Measurements from ENCODE around the gene SOCS6.

The SOCS6 gene

GRCh38 chr18:70288171-70288850 lies 534 bp upstream of the SOCS6 start:
- H3K4me1 ChIP-seq (ENCODE audit: control insufficient read depth, insufficient read depth, low read length) = no peaks in the 10 kb centered on the region
- H3K27me3 ChIP-seq (ENCODE audit: control insufficient read depth, insufficient read depth, low read length) = no peaks in the 10 kb centered on the region
- H3K36me3 ChIP-seq (ENCODE audit: control insufficient read depth, insufficient read depth, low read length) = no peaks in the 10 kb centered on the region
- H3K27ac ChIP-seq (ENCODE audit: low read length) = no peak overlapping the region
- H3K9me3 ChIP-seq (ENCODE audit: control insufficient read depth, insufficient read depth, low read length) = no peaks in the 10 kb centered on the region
- peak overlapping the region; percentile 100 for H3K4me3 ChIP-seq (ENCODE audit: low read length)
- no CpG with 5 or more reads among the region's 50 CpGs for WGBS (ENCODE audit: insufficient coverage, insufficient read length)
- DNase-seq (ENCODE audit: low read depth, low spot score) = no peak

- Histone ChIP-seq H3K9me3 (ENCODE audit: control insufficient read depth, insufficient read depth, low read length) (no peaks in the 10 kb centered on the region), H3K36me3 (ENCODE audit: control insufficient read depth, insufficient read depth, low read length) (no peaks in the 10 kb centered on the region), H3K27me3 (ENCODE audit: control insufficient read depth, insufficient read depth, low read length) (no peaks in the 10 kb centered on the region), H3K4me1 (ENCODE audit: control insufficient read depth, insufficient read depth, low read length) (no peaks in the 10 kb centered on the region), H3K27ac (ENCODE audit: low read length) (no peak overlapping the region), H3K4me3 (ENCODE audit: low read length) (peak overlapping the region; percentile 100)
- no CpG with 5 or more reads among the region's 87 CpGs for WGBS (ENCODE audit: insufficient coverage, insufficient read length)
- no peak for DNase-seq (ENCODE audit: low read depth, low spot score)
Measured at GRCh38 chr18:70289351-70290312, 787 bp downstream of the SOCS6 start.

GRCh38 chr18:70290482-70291294 lies 1.8 kb downstream of the SOCS6 start:
- H3K36me3 ChIP-seq (ENCODE audit: control insufficient read depth, insufficient read depth, low read length) = no peaks in the 10 kb centered on the region
- no peaks in the 10 kb centered on the region for H3K9me3 ChIP-seq (ENCODE audit: control insufficient read depth, insufficient read depth, low read length)
- no peaks in the 10 kb centered on the region for H3K4me1 ChIP-seq (ENCODE audit: control insufficient read depth, insufficient read depth, low read length)
- no peak overlapping the region for H3K27ac ChIP-seq (ENCODE audit: low read length)
- H3K4me3 ChIP-seq (ENCODE audit: low read length) = no peak overlapping the region
- H3K27me3 ChIP-seq (ENCODE audit: control insufficient read depth, insufficient read depth, low read length) = no peaks in the 10 kb centered on the region
- WGBS (ENCODE audit: insufficient coverage, insufficient read length) = 100% methylated on average over 1 of the region's 11 CpGs
- no peak for DNase-seq (ENCODE audit: low read depth, low spot score)

DNA sequence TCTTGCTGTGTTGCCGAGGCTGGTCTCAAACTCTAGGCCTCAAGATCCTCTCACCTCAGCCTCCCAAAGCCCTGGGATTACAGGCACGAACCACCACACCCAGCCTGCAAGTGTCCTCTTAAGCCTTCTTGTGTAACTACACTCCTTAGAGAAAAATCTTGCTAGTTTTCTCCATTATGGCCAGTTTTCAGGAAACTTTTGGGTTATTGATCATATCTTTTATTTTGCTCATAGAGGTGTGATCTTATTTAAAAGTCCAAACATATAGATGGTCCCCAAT lies 2.4 kb downstream of the SOCS6 start:
- Histone ChIP-seq H3K36me3 (ENCODE audit: control insufficient read depth, insufficient read depth, low read length) (no peaks in the 10 kb centered on the region), H3K4me3 (ENCODE audit: low read length) (no peak overlapping the region), H3K9me3 (ENCODE audit: control insufficient read depth, insufficient read depth, low read length) (no peaks in the 10 kb centered on the region), H3K27ac (ENCODE audit: low read length) (no peak overlapping the region), H3K27me3 (ENCODE audit: control insufficient read depth, insufficient read depth, low read length) (no peaks in the 10 kb centered on the region), H3K4me1 (ENCODE audit: control insufficient read depth, insufficient read depth, low read length) (no peaks in the 10 kb centered on the region)
- no peak for DNase-seq (ENCODE audit: low read depth, low spot score)
- WGBS (ENCODE audit: insufficient coverage, insufficient read length) = no CpG with 5 or more reads among the region's 2 CpGs

GRCh38 chr18:70292628-70293027 lies 3.8 kb downstream of the SOCS6 start:
- no peaks in the 10 kb centered on the region for H3K9me3 ChIP-seq (ENCODE audit: control insufficient read depth, insufficient read depth, low read length)
- no peak overlapping the region for H3K4me3 ChIP-seq (ENCODE audit: low read length)
- H3K4me1 ChIP-seq (ENCODE audit: control insufficient read depth, insufficient read depth, low read length) = no peaks in the 10 kb centered on the region
- WGBS (ENCODE audit: insufficient coverage, insufficient read length) = no CpG with 5 or more reads among the region's 5 CpGs
- H3K27me3 ChIP-seq (ENCODE audit: control insufficient read depth, insufficient read depth, low read length) = no peaks in the 10 kb centered on the region
- no peaks in the 10 kb centered on the region for H3K36me3 ChIP-seq (ENCODE audit: control insufficient read depth, insufficient read depth, low read length)
- DNase-seq (ENCODE audit: low read depth, low spot score) = no peak
- H3K27ac ChIP-seq (ENCODE audit: low read length) = no peak overlapping the region

DNA sequence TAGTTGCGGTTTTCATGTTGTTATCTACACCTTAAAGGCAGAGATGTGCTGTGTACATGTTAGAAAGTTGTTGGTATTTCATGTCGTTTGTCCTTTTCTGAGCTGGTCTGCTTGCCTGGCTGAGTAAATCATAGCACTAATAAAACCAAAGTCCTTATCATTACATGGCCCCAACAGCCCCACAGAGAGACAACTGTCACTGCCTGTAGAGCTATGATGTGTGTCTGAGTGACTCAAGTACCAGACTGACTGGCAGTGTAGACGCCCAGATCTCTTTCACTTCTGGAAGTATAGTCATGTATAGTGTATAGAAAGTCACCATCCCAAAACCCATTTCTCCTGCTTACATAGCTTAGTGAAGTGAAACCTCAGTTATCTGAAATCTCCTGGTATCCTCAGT lies 4.3 kb downstream of the SOCS6 start:
- Histone ChIP-seq H3K9me3 (ENCODE audit: control insufficient read depth, insufficient read depth, low read length) (no peaks in the 10 kb centered on the region), H3K36me3 (ENCODE audit: control insufficient read depth, insufficient read depth, low read length) (no peaks in the 10 kb centered on the region), H3K4me1 (ENCODE audit: control insufficient read depth, insufficient read depth, low read length) (no peaks in the 10 kb centered on the region), H3K27me3 (ENCODE audit: control insufficient read depth, insufficient read depth, low read length) (no peaks in the 10 kb centered on the region), H3K4me3 (ENCODE audit: low read length) (no peak overlapping the region), H3K27ac (ENCODE audit: low read length) (no peak overlapping the region)
- DNase-seq (ENCODE audit: low read depth, low spot score) = no peak
- WGBS (ENCODE audit: insufficient coverage, insufficient read length) = no CpG with 5 or more reads among the region's 3 CpGs

GRCh38 chr18:70294471-70295191 lies 5.8 kb downstream of the SOCS6 start:
- Histone ChIP-seq H3K27ac (ENCODE audit: low read length) (no peak overlapping the region), H3K36me3 (ENCODE audit: control insufficient read depth, insufficient read depth, low read length) (no peaks in the 10 kb centered on the region), H3K27me3 (ENCODE audit: control insufficient read depth, insufficient read depth, low read length) (no peaks in the 10 kb centered on the region), H3K4me3 (ENCODE audit: low read length) (no peak overlapping the region), H3K9me3 (ENCODE audit: control insufficient read depth, insufficient read depth, low read length) (no peaks in the 10 kb centered on the region), H3K4me1 (ENCODE audit: control insufficient read depth, insufficient read depth, low read length) (no peaks in the 10 kb centered on the region)
- no CpG with 5 or more reads among the region's 5 CpGs for WGBS (ENCODE audit: insufficient coverage, insufficient read length)
- DNase-seq (ENCODE audit: low read depth, low spot score) = no peak

DNA sequence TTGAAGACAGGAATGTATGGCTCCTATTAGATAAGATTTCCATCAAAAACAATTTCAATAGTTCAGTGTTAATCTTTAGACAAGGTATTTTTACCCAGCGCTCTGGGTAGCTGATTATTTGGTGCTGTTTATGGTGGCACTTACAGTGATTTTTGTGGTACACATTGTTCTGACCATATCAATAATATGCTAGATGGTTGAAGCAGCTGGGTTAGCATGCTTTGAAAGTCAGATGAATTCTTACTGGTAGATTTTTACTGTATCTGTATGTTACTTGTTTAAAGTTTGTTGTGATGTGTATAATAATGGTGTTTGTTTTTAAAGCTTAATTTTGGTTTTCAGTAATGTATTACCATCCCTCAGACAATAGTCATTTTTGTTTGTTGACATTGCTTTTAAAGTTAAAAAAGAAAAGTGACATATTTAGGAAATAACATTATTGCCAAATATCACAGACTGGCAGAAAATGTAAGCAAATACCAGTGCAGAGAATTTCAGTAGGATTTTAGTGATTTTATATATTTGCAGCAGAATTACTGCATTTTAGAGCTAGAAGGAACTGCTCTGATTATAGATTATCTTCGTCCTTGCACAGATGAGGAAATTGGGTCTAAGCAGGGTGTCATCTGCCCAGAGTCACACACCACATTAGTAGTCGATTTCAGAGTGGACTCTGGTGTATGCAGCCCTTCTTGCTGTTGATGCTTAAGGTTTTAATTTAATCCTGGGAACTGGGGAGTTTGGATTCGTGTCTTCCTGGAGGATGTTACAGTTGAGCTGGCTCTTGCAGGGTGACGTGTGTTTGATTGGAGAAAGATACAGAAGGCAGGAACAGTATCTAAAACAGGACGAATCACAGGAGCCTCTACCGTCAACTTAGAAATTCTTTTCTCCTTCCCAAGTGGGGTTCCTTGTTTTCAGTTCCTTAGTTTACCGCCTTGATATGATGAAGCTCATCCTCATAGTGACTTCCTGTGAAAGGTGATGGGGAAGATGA lies 6.6 kb downstream of the SOCS6 start:
- Histone ChIP-seq H3K36me3 (ENCODE audit: control insufficient read depth, insufficient read depth, low read length) (no peaks in the 10 kb centered on the region), H3K27me3 (ENCODE audit: control insufficient read depth, insufficient read depth, low read length) (no peaks in the 10 kb centered on the region), H3K27ac (ENCODE audit: low read length) (no peak overlapping the region), H3K4me3 (ENCODE audit: low read length) (no peak overlapping the region), H3K9me3 (ENCODE audit: control insufficient read depth, insufficient read depth, low read length) (no peaks in the 10 kb centered on the region), H3K4me1 (ENCODE audit: control insufficient read depth, insufficient read depth, low read length) (no peaks in the 10 kb centered on the region)
- no peak for DNase-seq (ENCODE audit: low read depth, low spot score)
- no CpG with 5 or more reads among the region's 8 CpGs for WGBS (ENCODE audit: insufficient coverage, insufficient read length)

DNA sequence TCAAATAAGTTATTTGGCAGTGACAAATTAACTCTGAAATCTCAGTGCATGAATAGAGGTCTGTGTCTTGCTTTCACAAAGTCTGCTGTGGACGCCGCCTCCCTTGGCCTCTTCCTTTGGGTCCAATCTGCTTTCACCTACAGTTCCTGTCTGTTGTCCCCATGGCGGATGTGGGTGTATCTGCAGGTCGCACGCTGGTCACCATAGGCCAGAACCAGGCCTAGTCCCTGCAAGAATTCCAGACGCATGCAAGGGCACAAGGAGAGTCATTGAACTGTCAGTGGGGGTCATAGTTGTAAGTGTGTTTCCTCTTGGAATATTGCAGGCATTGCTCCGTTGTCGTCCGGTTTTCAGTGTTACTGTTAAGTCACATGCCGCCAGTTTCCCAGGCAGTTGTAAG lies 7.4 kb downstream of the SOCS6 start:
- no peaks in the 10 kb centered on the region for H3K27me3 ChIP-seq (ENCODE audit: control insufficient read depth, insufficient read depth, low read length)
- H3K4me3 ChIP-seq (ENCODE audit: low read length) = no peak overlapping the region
- no peaks in the 10 kb centered on the region for H3K9me3 ChIP-seq (ENCODE audit: control insufficient read depth, insufficient read depth, low read length)
- DNase-seq (ENCODE audit: low read depth, low spot score) = no peak
- H3K4me1 ChIP-seq (ENCODE audit: control insufficient read depth, insufficient read depth, low read length) = no peaks in the 10 kb centered on the region
- H3K27ac ChIP-seq (ENCODE audit: low read length) = no peak overlapping the region
- no peaks in the 10 kb centered on the region for H3K36me3 ChIP-seq (ENCODE audit: control insufficient read depth, insufficient read depth, low read length)
- no CpG with 5 or more reads among the region's 10 CpGs for WGBS (ENCODE audit: insufficient coverage, insufficient read length)
